Loucy (cell line): Measurements from ENCODE around the gene SH3RF3.

Experiments
- H2AFZ ChIP-seq: fragments of 200-600 bp; sonication (generic); 2 replicates; pipeline ENCODE4 v1.6.0; 2016; ENCODE audit warnings: antibody characterized with exemption, mild to moderate bottlenecking, low read length, moderate library complexity
- H3F3A ChIP-seq: fragments of 200-600 bp; 2 replicates; pipeline ENCODE4 v1.6.0; 2016; ENCODE audit warnings: antibody characterized with exemption, low read depth, mild to moderate bottlenecking
- H3K27me3 ChIP-seq: fragments of 200-600 bp; sonication (generic); 2 replicates; pipeline ENCODE4 v1.6.1; 2014; ENCODE audit warnings: low read length, mild to moderate bottlenecking; ENCODE audit not compliant: insufficient read depth, poor library complexity, severe bottlenecking
- H3K36me3 ChIP-seq: fragments of 200-600 bp; sonication (generic); 2 replicates; pipeline ENCODE4 v1.6.1; 2016; ENCODE audit warnings: low read length; ENCODE audit not compliant: insufficient read depth
- H3K4me1 ChIP-seq: fragments of 200-600 bp; sonication (generic); 2 replicates; pipeline ENCODE4 v1.5.1; 2014; ENCODE audit warnings: low read length, mild to moderate bottlenecking; ENCODE audit not compliant: insufficient read depth, poor library complexity, severe bottlenecking
- H3K4me2 ChIP-seq: fragments of 200-600 bp; sonication (generic); 2 replicates; pipeline ENCODE4 v1.6.0; 2014; ENCODE audit warnings: antibody characterized with exemption, low read length, low read depth, mild to moderate bottlenecking; ENCODE audit not compliant: poor library complexity, severe bottlenecking
- H3K4me3 ChIP-seq: fragments of 200-600 bp; sonication (generic); 2 replicates; pipeline ENCODE4 v1.5.1; 2014; ENCODE audit warnings: low read length, mild to moderate bottlenecking, mixed read lengths; ENCODE audit not compliant: poor library complexity, severe bottlenecking
- H3K79me2 ChIP-seq: fragments of 200-600 bp; sonication (generic); 2 replicates; pipeline ENCODE4 v1.6.1; 2014; ENCODE audit warnings: low read length; ENCODE audit not compliant: insufficient read depth
- H3K9ac ChIP-seq: fragments of 200-600 bp; sonication (generic); 2 replicates; pipeline ENCODE4 v1.6.0; 2014; ENCODE audit warnings: mild to moderate bottlenecking, low read depth, low read length, moderate library complexity; ENCODE audit not compliant: poor library complexity, severe bottlenecking
- H3K9me2 ChIP-seq: fragments of 200-600 bp; sonication (generic); replicated peaks from 2 replicates; pipeline ENCODE4 v1.6.1; 2016; ENCODE audit warnings: low read depth, low read length, mixed read lengths
- H3K9me3 ChIP-seq: fragments of 200-600 bp; sonication (generic); 2 replicates; pipeline ENCODE4 v1.6.1; 2014; ENCODE audit warnings: mild to moderate bottlenecking, antibody characterized with exemption, low read length, low read depth; ENCODE audit not compliant: insufficient read depth
- H4K20me1 ChIP-seq: fragments of 200-600 bp; sonication (generic); 2 replicates; pipeline ENCODE4 v1.6.0; 2014; ENCODE audit warnings: antibody characterized with exemption, low read length, mild to moderate bottlenecking; ENCODE audit not compliant: insufficient read depth, poor library complexity, severe bottlenecking
- EZH2phosphoT487 ChIP-seq: fragments of 200-600 bp; IDR thresholded peaks from 2 replicates; pipeline ENCODE4 v1.6.1; 2018; ENCODE audit warnings: antibody characterized with exemption, mild to moderate bottlenecking, moderate library complexity, borderline replicate concordance
- TF ChIP-seq, protein P1 (sequence below): fragments of 200-600 bp; sonication (generic); conservative IDR thresholded peaks from 2 replicates; pipeline ENCODE4 v1.5.1; 2014; ENCODE audit warnings: mild to moderate bottlenecking, antibody characterized with exemption, low read length

SH3RF3 gene

GRCh38 chr2:109168716-109169115, 39.7 kb downstream of the SH3RF3 start:
- no peak overlapping the region for H3K4me2 ChIP-seq
- H3K4me1 ChIP-seq = peaks cover 39% of the 10 kb centered on the region
- no peaks in the 10 kb centered on the region for H3K27me3 ChIP-seq
- H3K36me3 ChIP-seq = no peaks in the 10 kb centered on the region
- no peaks in the 10 kb centered on the region for H3F3A ChIP-seq
- no peaks in the 10 kb centered on the region for H3K9me2 ChIP-seq
- no peaks in the 10 kb centered on the region for H3K9me3 ChIP-seq
- H3K79me2 ChIP-seq = peaks cover 28% of the 10 kb centered on the region; the same call in 1 of the 2 replicates
- H3K9ac ChIP-seq = no peak overlapping the region
- TF ChIP-seq, protein P1, sequence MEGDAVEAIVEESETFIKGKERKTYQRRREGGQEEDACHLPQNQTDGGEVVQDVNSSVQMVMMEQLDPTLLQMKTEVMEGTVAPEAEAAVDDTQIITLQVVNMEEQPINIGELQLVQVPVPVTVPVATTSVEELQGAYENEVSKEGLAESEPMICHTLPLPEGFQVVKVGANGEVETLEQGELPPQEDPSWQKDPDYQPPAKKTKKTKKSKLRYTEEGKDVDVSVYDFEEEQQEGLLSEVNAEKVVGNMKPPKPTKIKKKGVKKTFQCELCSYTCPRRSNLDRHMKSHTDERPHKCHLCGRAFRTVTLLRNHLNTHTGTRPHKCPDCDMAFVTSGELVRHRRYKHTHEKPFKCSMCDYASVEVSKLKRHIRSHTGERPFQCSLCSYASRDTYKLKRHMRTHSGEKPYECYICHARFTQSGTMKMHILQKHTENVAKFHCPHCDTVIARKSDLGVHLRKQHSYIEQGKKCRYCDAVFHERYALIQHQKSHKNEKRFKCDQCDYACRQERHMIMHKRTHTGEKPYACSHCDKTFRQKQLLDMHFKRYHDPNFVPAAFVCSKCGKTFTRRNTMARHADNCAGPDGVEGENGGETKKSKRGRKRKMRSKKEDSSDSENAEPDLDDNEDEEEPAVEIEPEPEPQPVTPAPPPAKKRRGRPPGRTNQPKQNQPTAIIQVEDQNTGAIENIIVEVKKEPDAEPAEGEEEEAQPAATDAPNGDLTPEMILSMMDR = no peak
- no peak for TF ChIP-seq EZH2phosphoT487
- no peak overlapping the region for H3K4me3 ChIP-seq
- no peaks in the 10 kb centered on the region for H4K20me1 ChIP-seq
- no peak overlapping the region for H2AFZ ChIP-seq

- Histone ChIP-seq H3K4me3 (no peak overlapping the region), H3K4me2 (no peak overlapping the region), H3K79me2 (peaks cover 32% of the 10 kb centered on the region; the same call in 1 of the 2 replicates), H3K9ac (no peak overlapping the region), H3K9me3 (peaks cover 3% of the 10 kb centered on the region; the same call in 1 of the 2 replicates), H3K27me3 (no peaks in the 10 kb centered on the region), H3K4me1 (peaks cover 31% of the 10 kb centered on the region), H3K9me2 (no peaks in the 10 kb centered on the region), H3F3A (no peaks in the 10 kb centered on the region), H2AFZ (no peak overlapping the region), H4K20me1 (no peaks in the 10 kb centered on the region), H3K36me3 (no peaks in the 10 kb centered on the region)
- TF ChIP-seq, protein P1 = no peak
- TF ChIP-seq EZH2phosphoT487 = no peak
Observed at GRCh38 chr2:109170645-109171044, 41.6 kb downstream of the SH3RF3 start.

GRCh38 chr2:109171444-109172334, 42.7 kb downstream of the SH3RF3 start:
- no peaks in the 10 kb centered on the region for H3K27me3 ChIP-seq
- H2AFZ ChIP-seq = no peak overlapping the region
- H4K20me1 ChIP-seq = no peaks in the 10 kb centered on the region
- peaks cover 28% of the 10 kb centered on the region for H3K4me1 ChIP-seq
- no peaks in the 10 kb centered on the region for H3F3A ChIP-seq
- no peak for TF ChIP-seq EZH2phosphoT487
- TF ChIP-seq, protein P1 = no peak
- peaks cover 4% of the 10 kb centered on the region; the same call in 1 of the 2 replicates for H3K9me3 ChIP-seq
- no peak overlapping the region for H3K4me3 ChIP-seq
- no peak overlapping the region for H3K9ac ChIP-seq
- no peak overlapping the region for H3K4me2 ChIP-seq
- no peaks in the 10 kb centered on the region for H3K9me2 ChIP-seq
- no peaks in the 10 kb centered on the region for H3K36me3 ChIP-seq
- H3K79me2 ChIP-seq = peaks cover 39% of the 10 kb centered on the region; the same call in 1 of the 2 replicates
